ENCODE data around the gene NRXN3. TPM values are rescaled to one million over a fixed set of nuclear protein-coding genes. Genes with fewer than 3 reads are reported as not detected.

Gene NRXN3
- total RNA-seq, 1 donor from 2014 or later, result 11.4 TPM

DNA sequence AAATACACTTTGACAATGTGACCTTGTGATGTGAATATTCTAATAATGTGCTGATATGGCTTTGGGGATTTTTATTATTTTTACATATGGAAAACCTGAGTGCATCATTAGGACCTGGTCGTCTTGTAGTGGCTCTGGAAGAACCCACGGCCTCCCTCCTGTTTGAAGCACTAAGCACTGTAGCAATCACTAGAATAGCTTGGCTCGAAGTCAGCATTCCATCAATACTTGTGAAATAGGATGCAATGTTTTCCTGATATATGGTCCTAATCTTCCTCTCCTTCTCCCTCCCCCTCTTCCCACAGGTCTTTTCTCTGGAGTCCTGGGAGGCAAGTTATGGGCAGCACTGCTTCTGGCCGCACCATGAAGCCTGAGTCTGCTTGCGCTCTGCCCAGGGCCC is 71.9 kb downstream of the NRXN3 start:
- H3K4me1 Mint-ChIP-seq, result peaks cover 1% of the 10 kb centered on the region
- DNase-seq (ENCODE audit: low spot score in 2 of 2, unreplicated experiment in 2 of 2), result no peak

DNA sequence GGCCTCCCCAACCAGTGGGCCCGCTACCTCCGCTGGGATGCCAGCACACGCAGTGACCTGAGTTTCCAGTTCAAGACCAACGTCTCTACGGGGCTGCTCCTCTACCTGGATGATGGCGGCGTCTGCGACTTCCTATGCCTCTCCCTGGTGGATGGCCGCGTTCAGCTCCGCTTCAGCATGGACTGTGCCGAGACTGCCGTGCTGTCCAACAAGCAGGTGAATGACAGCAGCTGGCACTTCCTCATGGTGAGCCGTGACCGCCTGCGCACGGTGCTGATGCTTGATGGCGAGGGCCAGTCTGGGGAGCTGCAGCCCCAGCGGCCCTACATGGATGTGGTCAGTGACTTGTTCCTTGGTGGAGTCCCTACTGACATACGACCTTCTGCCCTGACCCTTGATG is 73.0 kb downstream of the NRXN3 start:
- no peak for DNase-seq (ENCODE audit: low spot score in 2 of 2, unreplicated experiment in 2 of 2)
- Mint-ChIP-seq H3K4me3 (no peak overlapping the region), H3K27ac (no peak overlapping the region), H3K4me1 (peaks cover 1% of the 10 kb centered on the region), H3K27me3 (ENCODE audit: low read depth) (peaks cover 36% of the 10 kb centered on the region), H3K36me3 (no peaks in the 10 kb centered on the region), H3K9me3 (no peaks in the 10 kb centered on the region)
- TF ChIP-seq CTCF (IDR thresholded peaks at IDR 0.05; ENCODE audit: unreplicated experiment), result no peak

More for the DNA sequence above, 71.9 kb downstream of the NRXN3 start:
- Mint-ChIP-seq H3K27ac (no peak overlapping the region), H3K27me3 (ENCODE audit: low read depth) (peaks cover 40% of the 10 kb centered on the region), H3K9me3 (no peaks in the 10 kb centered on the region), H3K36me3 (no peaks in the 10 kb centered on the region), H3K4me3 (no peak overlapping the region)
- TF ChIP-seq CTCF (IDR thresholded peaks at IDR 0.05; ENCODE audit: unreplicated experiment), result no peak

DNA sequence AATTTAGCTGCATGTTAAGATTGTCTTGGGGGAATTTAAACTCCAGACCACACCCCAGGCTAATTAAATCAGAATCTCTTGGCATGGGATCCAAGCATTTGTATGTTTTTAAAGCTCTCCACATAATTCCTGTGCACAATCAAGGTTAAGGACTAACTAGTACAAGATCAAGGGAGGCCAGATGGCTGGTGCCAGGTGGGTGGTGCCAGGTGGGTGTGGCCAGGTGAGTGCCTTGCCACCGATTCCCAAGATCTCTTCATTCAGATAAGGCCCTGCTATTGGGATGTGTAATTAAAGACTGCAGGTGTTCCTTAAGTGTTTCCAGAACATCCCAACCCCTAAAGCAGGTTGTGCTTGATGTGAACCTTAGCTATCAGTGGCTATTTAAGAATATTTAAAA is 75.1 kb downstream of the NRXN3 start:
- Mint-ChIP-seq H3K4me1 (peaks cover 6% of the 10 kb centered on the region), H3K27me3 (ENCODE audit: low read depth) (peaks cover 31% of the 10 kb centered on the region), H3K4me3 (no peak overlapping the region), H3K36me3 (no peaks in the 10 kb centered on the region), H3K27ac (no peak overlapping the region), H3K9me3 (no peaks in the 10 kb centered on the region)
- DNase-seq (ENCODE audit: low spot score in 2 of 2, unreplicated experiment in 2 of 2), result no peak
- TF ChIP-seq CTCF (IDR thresholded peaks at IDR 0.05; ENCODE audit: unreplicated experiment), result no peak

DNA sequence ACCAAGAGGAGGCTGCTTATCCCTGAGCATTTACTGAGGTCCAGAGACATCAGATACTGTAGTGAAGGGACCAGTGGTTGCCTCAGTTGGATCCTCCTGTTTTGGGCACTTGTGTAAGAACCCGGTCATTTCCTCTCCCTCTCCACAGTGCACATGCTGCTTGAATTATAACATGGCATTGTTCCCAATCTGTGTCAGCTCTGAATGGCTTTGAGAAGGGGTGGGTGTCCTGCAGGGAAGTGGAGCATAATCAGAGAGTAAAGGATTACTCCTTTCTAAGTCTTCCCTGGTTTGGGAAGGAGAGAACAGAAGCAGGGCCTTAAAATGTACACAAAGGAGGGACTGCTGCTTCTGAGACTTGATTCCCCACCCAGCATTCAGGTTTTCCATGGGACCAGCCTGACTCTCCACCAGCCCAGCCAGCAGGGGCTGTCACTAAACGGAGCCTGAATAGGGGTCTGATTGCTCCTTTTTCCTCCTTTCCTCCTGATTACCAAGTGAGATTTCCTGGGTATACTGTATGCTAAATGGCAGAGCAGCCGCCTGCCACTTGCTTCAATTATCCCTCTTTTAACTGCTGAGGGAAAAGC is 78.4 kb downstream of the NRXN3 start:
- Mint-ChIP-seq H3K9me3 (no peaks in the 10 kb centered on the region), H3K27ac (no peak overlapping the region), H3K4me1 (peaks cover 5% of the 10 kb centered on the region), H3K4me3 (no peak overlapping the region), H3K27me3 (ENCODE audit: low read depth) (peaks cover 24% of the 10 kb centered on the region), H3K36me3 (no peaks in the 10 kb centered on the region)
- no peak for DNase-seq (ENCODE audit: low spot score in 2 of 2, unreplicated experiment in 2 of 2)
- no peak for TF ChIP-seq CTCF (IDR thresholded peaks at IDR 0.05; ENCODE audit: unreplicated experiment)

- Mint-ChIP-seq H3K27ac (no peak overlapping the region), H3K4me1 (peaks cover 11% of the 10 kb centered on the region), H3K27me3 (ENCODE audit: low read depth) (peaks cover 7% of the 10 kb centered on the region), H3K4me3 (no peak overlapping the region), H3K9me3 (no peaks in the 10 kb centered on the region), H3K36me3 (no peaks in the 10 kb centered on the region)
- DNase-seq (ENCODE audit: low spot score in 2 of 2, unreplicated experiment in 2 of 2), result no peak
- no peak for TF ChIP-seq CTCF (IDR thresholded peaks at IDR 0.05; ENCODE audit: unreplicated experiment)
These were observed 81.1 kb downstream of the NRXN3 start for GRCh38 chr14:78251308-78251707.

DNA sequence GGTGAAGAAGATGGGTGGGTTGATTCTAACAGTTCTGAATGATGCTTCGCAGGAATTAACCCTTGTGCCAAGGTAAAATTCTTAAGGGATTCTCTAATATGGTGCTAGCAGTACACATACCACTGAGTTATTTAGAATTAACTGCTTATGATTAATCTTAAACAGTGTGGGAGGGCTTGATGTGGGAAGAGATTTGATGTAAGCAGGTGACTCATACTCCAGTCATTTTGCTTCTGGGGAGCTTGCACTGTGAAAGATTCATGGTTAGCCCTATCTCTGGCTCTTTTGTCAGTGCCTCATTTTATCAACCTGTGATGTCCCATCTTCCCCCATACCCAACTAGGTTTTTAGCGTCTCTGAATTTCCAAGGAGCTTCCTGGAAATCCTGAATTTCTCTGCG is 83.8 kb downstream of the NRXN3 start:
- Mint-ChIP-seq H3K9me3 (no peaks in the 10 kb centered on the region), H3K4me3 (no peak overlapping the region), H3K27ac (no peak overlapping the region), H3K4me1 (peaks cover 8% of the 10 kb centered on the region), H3K27me3 (ENCODE audit: low read depth) (peaks cover 12% of the 10 kb centered on the region), H3K36me3 (no peaks in the 10 kb centered on the region)
- no peak for TF ChIP-seq CTCF (IDR thresholded peaks at IDR 0.05; ENCODE audit: unreplicated experiment)
- no peak for DNase-seq (ENCODE audit: low spot score in 2 of 2, unreplicated experiment in 2 of 2)

All from mesothelial cell of epicardium (in vitro differentiated cells).